Stimulated activated CD8-positive, alpha-beta memory T cell treated with anti-CD3 and anti-CD28 coated beads, Interleukin-12 subunit alpha, Interleukin-12 subunit beta, amount 100 ng/mL, for 24 hours (primary cell): Measurements from ENCODE around the gene ZYG11A.
A peak's percentile ranks its signal among the peaks of the same experiment; 100 is the strongest.
"Not testable (repeated sequence)": the region's sequence is repeated elsewhere in the genome, so short reads cannot be mapped to it uniquely, and the experiment has no call there.

ENCODE experiments used
- DNase-seq: peaks from one replicate; pipeline ENCODE4 v3.0.0-alpha.2; 2020; ENCODE audit errors: extremely low read depth

Gene ZYG11A

GRCh38 chr1:52842643-52843310, at the start of gene ZYG11A:
ZYG11A (plus strand) TSS chr1:52842760; CDS start chr1:52842884, 124 bp downstream.
- DNase-seq: peak; percentile 14

- DNase-seq: not testable (repeated sequence)
Measured at GRCh38 chr1:52793717-52794116, 48.8 kb upstream of the ZYG11A start.

GRCh38 chr1:52795464-52795863, 47.1 kb upstream of the ZYG11A start:
- no peak for DNase-seq

GRCh38 chr1:52798331-52798730, 44.2 kb upstream of the ZYG11A start:
- no peak for DNase-seq

DNA sequence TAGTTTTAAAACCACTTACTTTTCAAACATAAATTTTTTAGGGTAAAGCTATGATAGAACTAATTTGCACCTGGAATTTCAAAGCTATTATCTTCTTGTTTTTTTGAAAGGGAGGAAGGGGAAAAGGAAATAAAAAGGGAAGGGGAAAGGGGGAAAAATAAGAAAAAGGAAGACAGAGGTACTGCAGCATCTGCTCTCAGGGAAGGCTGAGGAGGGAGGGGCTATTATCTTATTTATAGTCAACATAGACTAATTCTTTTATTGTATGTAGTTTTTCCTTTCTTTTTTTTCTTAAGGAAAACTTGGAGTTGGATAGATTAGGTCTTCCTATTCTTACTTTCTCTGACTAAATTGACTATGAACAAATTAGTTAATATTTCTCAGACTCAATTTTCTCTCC, 41.5 kb upstream of the ZYG11A start:
- DNase-seq: no peak

DNA sequence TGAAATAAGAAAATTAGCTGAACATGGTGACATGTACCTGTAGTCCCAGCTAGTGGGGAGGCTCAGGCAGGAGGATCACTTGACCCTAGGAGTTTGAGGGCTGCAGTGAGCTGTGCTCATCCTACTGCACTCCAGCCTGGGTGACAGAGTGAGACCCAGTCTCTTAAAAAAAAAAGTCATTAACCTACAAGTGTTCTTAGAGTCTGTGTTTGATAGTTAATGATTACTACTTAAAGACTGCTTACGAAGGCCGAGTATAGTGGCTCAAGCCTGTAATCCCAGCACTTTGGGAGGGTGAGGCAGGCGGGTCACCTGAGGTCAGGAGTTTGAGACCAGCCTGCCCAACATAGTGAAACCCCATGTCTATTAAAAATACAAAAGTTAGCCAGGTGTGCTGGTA, 38.5 kb upstream of the ZYG11A start:
- DNase-seq: not testable (repeated sequence)

DNA sequence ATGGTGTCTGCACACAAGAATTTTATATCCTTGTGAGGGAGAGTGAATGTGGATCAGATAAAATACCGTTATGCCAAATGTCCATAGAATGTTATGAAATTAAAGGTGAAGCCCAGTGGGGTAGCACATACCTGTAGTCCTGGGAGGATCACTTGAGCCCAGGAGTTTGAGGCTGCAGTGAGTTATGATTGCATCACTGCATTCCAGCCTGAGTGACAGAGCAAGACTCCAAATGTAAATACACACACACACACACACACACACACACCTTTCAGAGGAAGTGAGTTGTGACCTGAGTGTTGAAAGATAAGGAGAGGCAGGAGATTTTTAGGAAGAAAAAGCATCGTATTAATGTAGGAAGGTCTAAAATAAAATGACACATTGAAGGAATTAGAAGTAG, 28.1 kb upstream of the ZYG11A start:
- no peak for DNase-seq

DNA sequence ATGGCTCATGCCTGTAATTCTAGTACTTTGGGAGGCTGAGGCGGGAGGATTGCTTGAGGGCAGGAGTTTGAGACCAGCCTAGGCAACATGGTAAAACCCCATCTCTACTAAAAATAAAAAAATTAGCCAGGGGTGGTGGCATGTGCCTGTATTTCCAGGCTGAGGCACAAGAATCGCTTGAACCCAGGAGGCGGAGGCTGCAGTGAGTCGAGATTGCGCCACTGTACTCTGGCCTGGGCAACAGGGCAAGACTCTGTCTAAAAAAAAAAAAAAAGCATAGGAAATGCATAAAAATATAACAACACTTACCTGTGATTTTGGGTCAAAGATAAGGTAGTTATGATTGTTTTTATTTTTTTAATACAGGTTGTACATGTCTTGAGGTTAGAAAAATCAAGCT, 21.7 kb upstream of the ZYG11A start:
- DNase-seq: not testable (repeated sequence)

DNA sequence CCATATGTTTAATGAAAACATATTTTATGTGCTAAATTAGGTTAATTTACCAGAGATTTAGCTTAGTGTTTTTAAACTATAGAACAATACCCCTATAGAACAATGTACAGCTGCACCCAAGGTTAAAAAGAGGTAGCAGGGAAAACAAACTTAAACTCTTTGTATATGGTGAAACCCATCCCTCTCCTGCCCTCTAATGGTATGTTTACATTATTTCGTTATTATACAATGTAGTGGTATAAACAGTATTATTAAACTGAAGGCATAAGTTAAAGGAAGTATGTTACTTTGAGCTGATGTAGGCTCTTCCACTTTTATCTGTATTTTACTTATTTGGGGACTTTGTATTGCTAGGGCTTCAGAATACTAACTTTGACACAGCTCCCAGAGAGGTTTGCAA, 16.7 kb upstream of the ZYG11A start:
- no peak for DNase-seq

- no peak for DNase-seq
Measured at GRCh38 chr1:52834798-52835197, 7.8 kb upstream of the ZYG11A start.

DNA sequence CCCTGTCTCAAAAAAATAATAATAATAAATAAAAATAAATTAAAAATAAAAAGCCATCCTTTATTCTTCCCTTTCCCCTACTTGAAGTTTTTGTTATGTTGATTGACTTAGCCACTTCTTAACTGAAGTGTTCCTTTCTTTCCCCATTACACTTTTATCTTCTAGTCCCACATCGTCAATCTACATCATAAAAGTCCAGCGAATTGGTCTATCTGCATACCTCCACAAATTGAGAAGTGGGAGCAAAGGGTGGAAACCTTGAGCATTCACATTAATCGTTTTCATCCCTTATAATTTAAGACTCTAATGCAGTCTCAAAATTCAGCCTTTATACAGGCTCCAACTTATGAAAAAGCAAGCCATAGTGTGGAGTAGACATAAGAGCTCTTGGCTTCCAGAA, 6.5 kb upstream of the ZYG11A start:
- no peak for DNase-seq

DNA sequence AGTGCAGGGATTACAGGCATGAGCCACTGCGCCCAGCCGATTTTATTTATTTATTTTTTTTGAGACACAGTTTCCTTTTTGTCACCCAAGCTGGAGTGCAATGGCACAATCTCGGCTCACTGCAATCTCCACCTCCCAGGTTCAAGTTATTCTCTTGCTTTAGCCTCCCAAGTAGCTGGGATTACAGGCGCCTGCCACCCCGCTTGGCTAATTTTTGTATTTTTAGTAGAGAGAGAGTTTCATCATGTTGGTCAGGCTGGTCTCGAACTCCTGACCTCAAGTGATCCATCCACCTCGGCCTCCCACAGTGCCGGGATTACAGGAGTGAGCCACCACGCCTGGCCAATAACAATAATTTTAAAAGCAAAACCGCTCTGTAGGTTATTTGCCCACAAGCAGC, 3.4 kb upstream of the ZYG11A start:
- not testable (repeated sequence) for DNase-seq

DNA sequence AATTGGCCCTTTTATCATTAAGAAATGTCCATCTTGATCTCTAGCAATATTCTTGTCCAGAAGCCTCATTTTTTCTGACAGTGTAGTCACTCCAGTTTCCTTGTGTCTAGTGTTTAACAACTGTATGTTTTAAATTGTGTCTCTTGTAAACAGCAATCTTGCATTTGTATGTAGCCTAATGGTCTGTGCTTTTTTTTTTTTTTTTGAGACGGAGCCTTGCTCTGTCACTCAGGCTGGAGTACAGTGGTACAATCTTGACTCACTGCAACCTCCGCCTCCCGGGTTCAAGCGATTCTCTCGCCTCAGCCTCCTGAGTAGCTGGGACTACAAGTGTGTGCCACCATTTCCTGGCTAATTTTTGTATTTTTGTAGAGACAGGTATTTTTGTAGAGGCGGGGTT, 2.6 kb downstream of the ZYG11A start:
- not testable (repeated sequence) for DNase-seq

GRCh38 chr1:52848423-52848822, 5.9 kb downstream of the ZYG11A start:
- no peak for DNase-seq

DNA sequence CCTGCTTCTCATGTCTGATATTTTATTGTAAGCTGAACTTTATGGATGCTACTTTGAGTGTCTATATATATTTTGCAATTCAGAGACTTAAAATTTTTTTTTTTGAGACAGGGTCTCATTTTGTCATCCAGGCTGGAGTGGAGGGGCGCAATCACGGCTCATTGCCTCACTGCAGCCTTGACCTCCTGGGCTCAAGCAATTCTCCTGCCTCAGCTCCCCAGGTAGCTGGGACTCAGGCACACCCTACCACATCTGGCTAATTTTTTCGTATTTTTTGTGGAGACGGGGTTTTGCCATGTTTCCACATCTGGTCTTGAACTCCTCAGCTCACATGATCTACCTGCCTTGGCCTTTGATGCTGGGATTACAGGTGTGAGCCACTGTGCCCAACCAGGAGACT, 8.4 kb downstream of the ZYG11A start:
- no peak for DNase-seq

GRCh38 chr1:52852854-52853253, 10.3 kb downstream of the ZYG11A start:
- no peak for DNase-seq

- DNase-seq: no peak
Measured at GRCh38 chr1:52855584-52855983, 13.0 kb downstream of the ZYG11A start.

GRCh38 chr1:52856026-52856425, 13.5 kb downstream of the ZYG11A start:
- no peak for DNase-seq

GRCh38 chr1:52857443-52857842, 14.9 kb downstream of the ZYG11A start:
- DNase-seq: no peak

DNA sequence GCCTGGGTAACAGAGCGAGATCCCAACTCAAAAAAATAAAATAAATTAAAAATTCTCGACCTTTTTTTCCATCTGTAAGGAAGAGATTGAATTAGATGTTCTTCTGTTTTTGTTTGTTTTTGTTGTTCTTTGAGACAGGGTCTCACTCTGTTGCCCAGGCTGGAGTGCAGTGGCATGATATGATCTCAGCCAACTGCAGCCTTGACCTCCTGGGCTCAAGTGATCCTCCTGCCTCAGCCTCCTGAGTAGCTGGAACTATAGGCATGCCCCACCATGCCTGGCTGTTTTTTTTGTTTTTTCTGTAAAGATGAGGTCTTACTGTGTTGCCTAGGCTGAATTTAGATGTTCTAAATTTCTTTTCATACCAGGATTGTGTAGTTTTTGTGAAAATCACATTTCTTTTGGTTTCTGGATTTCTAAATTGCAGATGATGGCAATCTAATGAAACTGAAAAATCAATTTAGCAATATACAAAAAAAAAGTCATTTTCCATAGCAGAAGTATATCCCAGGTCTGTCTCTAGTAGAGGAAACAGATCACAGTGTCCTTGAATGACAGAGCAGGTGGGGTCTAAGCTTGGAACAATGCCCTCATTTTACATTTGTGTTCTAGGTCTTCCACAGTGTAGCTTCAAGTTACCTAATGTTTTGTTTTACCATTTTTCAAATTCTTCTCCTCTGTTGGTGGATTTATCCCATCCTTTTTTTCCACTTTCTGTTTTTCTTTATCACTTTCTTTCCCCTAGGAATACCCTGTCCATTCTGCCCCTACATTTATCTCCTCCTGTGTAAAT, 20.3 kb downstream of the ZYG11A start:
- DNase-seq: no peak

DNA sequence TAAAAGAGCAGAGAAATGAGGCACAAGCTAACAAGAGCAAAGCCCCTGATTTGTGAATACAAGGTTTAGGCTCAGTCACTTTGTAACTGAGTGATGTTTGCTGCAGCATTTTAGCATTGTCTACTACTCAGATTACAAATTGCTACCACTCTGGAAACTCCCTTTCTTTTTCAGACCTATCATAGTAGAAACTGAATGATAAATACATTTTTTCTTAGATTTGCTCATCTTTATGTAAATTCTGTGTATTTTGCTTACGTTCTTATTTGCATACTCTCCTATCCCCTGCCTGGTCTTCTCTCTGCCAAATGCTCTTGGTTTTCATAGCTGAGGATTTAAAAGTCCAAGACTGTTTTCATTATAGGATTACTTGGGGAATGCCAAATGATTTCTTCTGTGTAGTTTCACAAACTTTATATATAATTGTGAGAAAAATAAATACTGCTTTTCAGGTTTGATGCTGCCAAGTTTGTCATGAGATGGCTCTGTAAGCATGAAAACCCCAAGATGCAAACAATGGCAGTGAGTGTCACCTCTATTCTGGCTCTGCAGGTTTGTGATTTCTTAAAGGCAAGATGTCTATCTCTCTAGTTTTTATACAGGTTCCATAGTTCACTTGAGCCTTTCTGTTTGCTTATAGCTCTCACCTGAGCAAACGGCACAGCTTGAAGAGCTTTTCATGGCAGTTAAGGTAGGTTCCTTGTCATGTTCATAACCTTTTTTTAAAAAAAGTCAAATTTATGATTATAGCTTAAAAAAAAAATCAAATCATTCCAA, 24.7 kb downstream of the ZYG11A start:
- no peak for DNase-seq

- not testable (repeated sequence) for DNase-seq
Measured at GRCh38 chr1:52869727-52870126, 27.2 kb downstream of the ZYG11A start.

GRCh38 chr1:52876843-52877242, 34.3 kb downstream of the ZYG11A start:
- no peak for DNase-seq
